HG03571 (cell line): Measurements from ENCODE around the gene TNFAIP8L3.

Experiments used
- ATAC-seq: cut with Tn5 transposase; IDR thresholded peaks from one replicate; pipeline ENCODE4 v1.9.1; 2021; ENCODE audit not compliant: unreplicated experiment

Gene TNFAIP8L3

GRCh38 chr15:51117270-51117669 is 22.6 kb upstream of the TNFAIP8L3 start:
- no peak for ATAC-seq

GRCh38 chr15:51114437-51115119 is 19.9 kb upstream of the TNFAIP8L3 start:
- ATAC-seq = no peak

GRCh38 chr15:51112078-51112477 is 17.4 kb upstream of the TNFAIP8L3 start:
- no peak for ATAC-seq

GRCh38 chr15:51111061-51111460 is 16.4 kb upstream of the TNFAIP8L3 start:
- no peak for ATAC-seq

- ATAC-seq = no peak
Measured at GRCh38 chr15:51110171-51110570, 15.5 kb upstream of the TNFAIP8L3 start.

- ATAC-seq = no peak
Measured at GRCh38 chr15:51108933-51109550, 14.3 kb upstream of the TNFAIP8L3 start.

GRCh38 chr15:51107612-51108011 is 12.9 kb upstream of the TNFAIP8L3 start:
- no peak for ATAC-seq

- no peak for ATAC-seq
Measured at GRCh38 chr15:51106481-51106880, 11.8 kb upstream of the TNFAIP8L3 start.

GRCh38 chr15:51105430-51106016 is 10.8 kb upstream of the TNFAIP8L3 start:
- ATAC-seq = no peak

- no peak for ATAC-seq
Measured at GRCh38 chr15:51104512-51104911, 9.8 kb upstream of the TNFAIP8L3 start.

- no peak for ATAC-seq
Measured at GRCh38 chr15:51103330-51103729, 8.6 kb upstream of the TNFAIP8L3 start.

GRCh38 chr15:51100785-51101489 is 6.2 kb upstream of the TNFAIP8L3 start:
- no peak for ATAC-seq

- no peak for ATAC-seq
Measured at GRCh38 chr15:51099185-51099584, 4.5 kb upstream of the TNFAIP8L3 start.

- ATAC-seq = no peak
Measured at GRCh38 chr15:51098331-51098619, 3.6 kb upstream of the TNFAIP8L3 start.

GRCh38 chr15:51097553-51098330 is 3.0 kb upstream of the TNFAIP8L3 start:
- ATAC-seq = no peak

- no peak for ATAC-seq
Measured at GRCh38 chr15:51096976-51097375, 2.3 kb upstream of the TNFAIP8L3 start.

- ATAC-seq = no peak
Measured at GRCh38 chr15:51095681-51096331, 1.1 kb upstream of the TNFAIP8L3 start.

GRCh38 chr15:51093839-51094605 is 684 bp downstream of the TNFAIP8L3 start:
- no peak for ATAC-seq

GRCh38 chr15:51093488-51093838 is 1.2 kb downstream of the TNFAIP8L3 start:
- no peak for ATAC-seq

- ATAC-seq = no peak
Measured at GRCh38 chr15:51092480-51093040, 2.1 kb downstream of the TNFAIP8L3 start.
